Testis (tissue), 2 donors: Measurements from ENCODE around the gene PLEKHM1.
"Not testable (repeated sequence)": the region's sequence is repeated elsewhere in the genome, so short reads cannot be mapped to it uniquely, and the experiment has no call there.

Experiments
- CTCF ChIP-seq, 3 experiments: fragments of 450-650 bp in 2 of 3; fragments of 200-600 bp in 1 of 3; sonication (generic) in 1 of 3; IDR thresholded peaks; one replicate each; pipeline ENCODE4 v1.5.1; 2016 to 2019; ENCODE audit warnings: antibody characterized with exemption in 3 of 3, mild to moderate bottlenecking in 2 of 3, moderate library complexity in 1 of 3
- POLR2A ChIP-seq: fragments of 450-650 bp; IDR thresholded peaks from one replicate; pipeline ENCODE4 v1.6.1; 2017; ENCODE audit warnings: antibody characterized with exemption, mild to moderate bottlenecking, moderate library complexity

GRCh38 chr17:45447650-45448049 is 42.9 kb downstream of the PLEKHM1 start:
- TF ChIP-seq CTCF (IDR thresholded peaks at IDR 0.05); POLR2A: not testable (repeated sequence)
